Endothelial cell (in vitro differentiated cells): ENCODE results near the gene RAD50. TPM values are rescaled to one million over a fixed set of nuclear protein-coding genes. Genes with fewer than 3 reads are reported as not detected.
"Not testable (repeated sequence)": the region's sequence is repeated elsewhere in the genome, so short reads cannot be mapped to it uniquely, and the experiment has no call there.

Experiments
- DNase-seq: peaks from one replicate; pipeline ENCODE4 v3.0.0; 2021; ENCODE audit warnings: low spot score
- H3K27ac Mint-ChIP-seq: one replicate; pipeline ENCODE4 v1.8.0; 2021; ENCODE audit warnings: mixed read lengths, inconsistent platforms; ENCODE audit not compliant: unreplicated experiment
- H3K27me3 Mint-ChIP-seq: one replicate; pipeline ENCODE4 v1.8.0; 2021; ENCODE audit warnings: mild to moderate bottlenecking, moderate library complexity, mixed read lengths, inconsistent platforms; ENCODE audit not compliant: unreplicated experiment
- H3K36me3 Mint-ChIP-seq: one replicate; pipeline ENCODE4 v1.8.0; 2021; ENCODE audit warnings: mild to moderate bottlenecking, low read depth, mixed read lengths, inconsistent platforms; ENCODE audit not compliant: unreplicated experiment
- H3K4me1 Mint-ChIP-seq: one replicate; pipeline ENCODE4 v1.8.0; 2021; ENCODE audit warnings: mild to moderate bottlenecking, mixed read lengths, inconsistent platforms; ENCODE audit not compliant: unreplicated experiment
- H3K4me3 Mint-ChIP-seq: one replicate; pipeline ENCODE4 v1.8.0; 2021; ENCODE audit warnings: mild to moderate bottlenecking, mixed read lengths, inconsistent platforms; ENCODE audit not compliant: unreplicated experiment
- H3K9me3 Mint-ChIP-seq: one replicate; pipeline ENCODE4 v1.8.0; 2021; ENCODE audit warnings: mixed read lengths, inconsistent platforms; ENCODE audit not compliant: unreplicated experiment
- total RNA-seq: library from RNA; stranded (reverse); fragmentation: NEBNext Ultra II Directional; extraction: Animal tissue kit (Norgen Biotek cat#: 25700); gene quantifications from one replicate; pipeline ENCODE4 v1.2.1, GENCODE V29; 2021; ENCODE audit not compliant: unreplicated experiment
- TF ChIP-seq, protein P1 (sequence below): fragments of 200-600 bp; sonication (generic); IDR thresholded peaks from one replicate; pipeline ENCODE4 v1.5.0; 2021; ENCODE audit warnings: antibody characterized with exemption; ENCODE audit not compliant: unreplicated experiment

Gene RAD50
- total RNA-seq, 1 donor from 2014 or later = 20.0 TPM

DNA sequence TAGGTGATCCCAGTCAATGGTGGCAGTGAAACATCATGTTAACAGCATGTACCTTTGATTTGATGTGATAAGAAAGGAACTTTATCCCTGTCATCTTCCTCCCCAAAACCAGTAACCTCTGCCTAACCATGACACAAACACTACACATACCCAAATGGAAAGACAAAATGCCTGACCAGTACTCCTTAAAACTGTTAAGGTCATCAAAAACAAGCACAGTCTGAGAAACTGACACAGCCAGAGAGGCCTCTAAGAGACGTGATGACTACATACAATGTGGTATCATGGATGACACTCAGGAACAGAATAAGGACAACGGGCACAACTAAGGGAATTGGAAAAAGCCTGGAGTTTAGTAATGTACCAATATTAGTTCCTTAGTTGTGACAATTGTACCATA lies 9.5 kb upstream of the RAD50 start:
- Mint-ChIP-seq H3K9me3 (no peaks in the 10 kb centered on the region), H3K36me3 (no peaks in the 10 kb centered on the region), H3K4me3 (no peak overlapping the region), H3K27me3 (peaks cover 2% of the 10 kb centered on the region), H3K4me1 (no peaks in the 10 kb centered on the region), H3K27ac (no peak overlapping the region)
- DNase-seq = no peak
- TF ChIP-seq, protein P1, sequence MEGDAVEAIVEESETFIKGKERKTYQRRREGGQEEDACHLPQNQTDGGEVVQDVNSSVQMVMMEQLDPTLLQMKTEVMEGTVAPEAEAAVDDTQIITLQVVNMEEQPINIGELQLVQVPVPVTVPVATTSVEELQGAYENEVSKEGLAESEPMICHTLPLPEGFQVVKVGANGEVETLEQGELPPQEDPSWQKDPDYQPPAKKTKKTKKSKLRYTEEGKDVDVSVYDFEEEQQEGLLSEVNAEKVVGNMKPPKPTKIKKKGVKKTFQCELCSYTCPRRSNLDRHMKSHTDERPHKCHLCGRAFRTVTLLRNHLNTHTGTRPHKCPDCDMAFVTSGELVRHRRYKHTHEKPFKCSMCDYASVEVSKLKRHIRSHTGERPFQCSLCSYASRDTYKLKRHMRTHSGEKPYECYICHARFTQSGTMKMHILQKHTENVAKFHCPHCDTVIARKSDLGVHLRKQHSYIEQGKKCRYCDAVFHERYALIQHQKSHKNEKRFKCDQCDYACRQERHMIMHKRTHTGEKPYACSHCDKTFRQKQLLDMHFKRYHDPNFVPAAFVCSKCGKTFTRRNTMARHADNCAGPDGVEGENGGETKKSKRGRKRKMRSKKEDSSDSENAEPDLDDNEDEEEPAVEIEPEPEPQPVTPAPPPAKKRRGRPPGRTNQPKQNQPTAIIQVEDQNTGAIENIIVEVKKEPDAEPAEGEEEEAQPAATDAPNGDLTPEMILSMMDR = no peak

GRCh38 chr5:132548834-132549233 lies 7.9 kb upstream of the RAD50 start:
- not testable (repeated sequence) for H3K4me1 Mint-ChIP-seq, H3K36me3 Mint-ChIP-seq, H3K4me3 Mint-ChIP-seq, DNase-seq, H3K27me3 Mint-ChIP-seq, H3K27ac Mint-ChIP-seq, H3K9me3 Mint-ChIP-seq

DNA sequence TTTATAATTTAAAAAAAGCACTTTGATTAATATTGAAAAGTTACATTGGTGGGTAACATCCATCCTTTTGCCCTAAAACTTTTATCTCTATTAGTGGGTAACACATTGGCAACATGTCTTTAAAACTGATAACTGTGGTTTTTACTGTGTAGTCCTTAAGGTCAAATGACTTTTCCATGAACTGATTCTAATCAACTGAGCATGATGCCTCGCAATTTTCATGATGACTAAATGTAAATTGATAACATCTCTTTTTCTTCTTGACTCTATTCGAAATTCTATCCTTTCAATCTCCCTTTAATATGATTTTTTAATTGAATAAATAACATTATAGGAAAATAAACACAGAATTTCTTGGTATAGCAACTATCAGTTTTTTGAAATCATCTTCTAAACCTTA lies 7.2 kb upstream of the RAD50 start:
- H3K9me3 Mint-ChIP-seq = no peaks in the 10 kb centered on the region
- DNase-seq = no peak
- H3K27ac Mint-ChIP-seq = no peak overlapping the region
- H3K4me3 Mint-ChIP-seq = no peak overlapping the region
- peaks cover 2% of the 10 kb centered on the region for H3K27me3 Mint-ChIP-seq
- TF ChIP-seq, protein P1 = no peak
- no peaks in the 10 kb centered on the region for H3K4me1 Mint-ChIP-seq
- H3K36me3 Mint-ChIP-seq = no peaks in the 10 kb centered on the region

DNA sequence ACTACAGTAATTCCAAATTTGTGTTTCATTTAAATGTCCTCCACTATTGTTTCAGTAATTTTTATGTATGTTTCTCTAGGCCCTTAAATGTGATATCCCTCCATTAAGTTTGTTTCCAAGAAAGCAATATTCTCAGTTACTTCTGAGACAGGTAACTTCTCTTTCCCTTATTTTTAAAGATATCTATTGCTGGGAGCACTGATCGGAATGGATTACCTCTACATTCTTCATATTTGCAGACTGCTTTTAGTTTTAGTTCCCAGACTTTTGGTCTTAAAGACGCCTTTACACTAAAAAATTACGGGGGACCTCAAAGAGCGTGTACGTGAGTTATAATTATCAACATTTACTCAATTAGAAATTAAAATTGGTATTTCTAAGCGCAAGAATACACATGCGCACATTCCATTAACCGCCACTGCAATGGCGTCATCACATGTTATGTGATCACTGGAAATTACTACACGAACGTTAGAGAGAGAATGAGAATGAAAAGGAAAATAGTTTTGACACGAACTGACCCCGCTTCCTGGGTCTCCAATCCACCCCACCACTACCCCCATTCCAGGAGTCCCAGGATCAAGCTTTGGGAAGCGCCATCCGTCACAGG lies 519 bp upstream of the RAD50 start:
- DNase-seq = no peak
- Mint-ChIP-seq H3K27me3 (peaks cover 2% of the 10 kb centered on the region), H3K4me3 (peak overlapping the region; percentile 87), H3K27ac (peak overlapping the region; percentile 28), H3K36me3 (no peaks in the 10 kb centered on the region), H3K4me1 (peaks cover 15% of the 10 kb centered on the region), H3K9me3 (no peaks in the 10 kb centered on the region)
- TF ChIP-seq, protein P1 = no peak

DNA sequence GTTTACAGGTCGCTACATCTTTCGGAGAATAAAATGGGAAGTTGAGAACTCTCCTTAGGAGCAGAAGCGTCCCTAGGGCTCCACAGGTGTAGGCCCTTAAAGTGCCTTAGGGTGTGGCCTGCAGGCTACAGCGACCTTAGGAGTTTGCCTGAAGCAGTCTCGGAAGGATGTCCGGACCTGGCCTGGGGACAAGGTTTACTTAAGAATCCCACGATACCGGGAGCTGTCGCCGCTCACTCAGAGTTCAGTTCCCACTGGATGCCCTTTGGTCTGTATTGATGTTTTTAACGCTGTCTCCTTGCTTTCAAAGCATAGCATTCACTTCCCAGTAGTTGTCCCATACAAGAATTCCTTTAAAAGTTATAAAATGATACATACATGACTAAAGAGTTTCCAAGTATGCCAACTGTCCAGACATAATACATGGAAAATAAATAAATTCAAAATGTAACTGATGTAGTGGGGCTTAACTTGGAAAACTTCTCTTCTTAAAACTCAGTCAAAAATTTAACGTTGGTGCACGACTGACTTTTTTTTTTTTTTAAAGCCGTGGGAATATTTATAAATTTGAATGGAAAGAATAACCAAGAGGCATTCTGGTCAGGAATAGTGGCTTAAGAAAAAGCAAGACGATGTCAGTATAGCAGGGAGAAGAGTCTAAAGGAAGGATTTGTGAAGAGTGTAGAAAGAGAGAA lies 848 bp downstream of the RAD50 start:
- Mint-ChIP-seq H3K27me3 (no peaks in the 10 kb centered on the region), H3K9me3 (no peaks in the 10 kb centered on the region), H3K4me3 (peak overlapping the region; percentile 96), H3K27ac (peak overlapping the region; percentile 93), H3K4me1 (peaks cover 15% of the 10 kb centered on the region), H3K36me3 (no peaks in the 10 kb centered on the region)
- TF ChIP-seq, protein P1 = no peak
- peak; percentile 10 for DNase-seq
